Stimulated activated CD8-positive, alpha-beta memory T cell treated with anti-CD3 and anti-CD28 coated beads, Interleukin-12 subunit alpha, Interleukin-12 subunit beta, amount 100 ng/mL, for 1 hour (primary cell): ENCODE measurements around the gene MRPL52.
"Not testable (repeated sequence)": the region's sequence is repeated elsewhere in the genome, so short reads cannot be mapped to it uniquely, and the experiment has no call there.

ENCODE experiments used
- DNase-seq: peaks from one replicate; pipeline ENCODE4 v3.0.0-alpha.2; 2020; ENCODE audit warnings: low read depth

MRPL52 gene

GRCh38 chr14:22839159-22839779, 9.6 kb downstream of the MRPL52 start:
- DNase-seq: no peak

DNA sequence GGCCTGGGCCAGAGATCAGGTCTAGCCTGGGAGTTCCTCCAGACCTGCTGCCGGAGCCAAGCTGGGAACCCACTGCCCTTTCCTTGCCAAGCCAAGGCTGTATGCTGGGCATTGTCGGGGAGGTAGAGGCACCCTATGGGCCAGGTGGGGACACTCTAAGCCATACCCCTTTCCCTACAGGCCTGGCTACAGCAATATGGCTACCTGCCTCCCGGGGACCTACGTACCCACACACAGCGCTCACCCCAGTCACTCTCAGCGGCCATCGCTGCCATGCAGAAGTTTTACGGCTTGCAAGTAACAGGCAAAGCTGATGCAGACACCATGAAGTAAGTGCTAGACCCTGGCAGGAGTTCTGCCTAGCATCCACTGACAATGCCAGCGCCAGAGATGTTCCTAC, 11.6 kb downstream of the MRPL52 start:
- DNase-seq: no peak

- no peak for DNase-seq
These were observed 12.1 kb downstream of the MRPL52 start for GRCh38 chr14:22841769-22842168.

DNA sequence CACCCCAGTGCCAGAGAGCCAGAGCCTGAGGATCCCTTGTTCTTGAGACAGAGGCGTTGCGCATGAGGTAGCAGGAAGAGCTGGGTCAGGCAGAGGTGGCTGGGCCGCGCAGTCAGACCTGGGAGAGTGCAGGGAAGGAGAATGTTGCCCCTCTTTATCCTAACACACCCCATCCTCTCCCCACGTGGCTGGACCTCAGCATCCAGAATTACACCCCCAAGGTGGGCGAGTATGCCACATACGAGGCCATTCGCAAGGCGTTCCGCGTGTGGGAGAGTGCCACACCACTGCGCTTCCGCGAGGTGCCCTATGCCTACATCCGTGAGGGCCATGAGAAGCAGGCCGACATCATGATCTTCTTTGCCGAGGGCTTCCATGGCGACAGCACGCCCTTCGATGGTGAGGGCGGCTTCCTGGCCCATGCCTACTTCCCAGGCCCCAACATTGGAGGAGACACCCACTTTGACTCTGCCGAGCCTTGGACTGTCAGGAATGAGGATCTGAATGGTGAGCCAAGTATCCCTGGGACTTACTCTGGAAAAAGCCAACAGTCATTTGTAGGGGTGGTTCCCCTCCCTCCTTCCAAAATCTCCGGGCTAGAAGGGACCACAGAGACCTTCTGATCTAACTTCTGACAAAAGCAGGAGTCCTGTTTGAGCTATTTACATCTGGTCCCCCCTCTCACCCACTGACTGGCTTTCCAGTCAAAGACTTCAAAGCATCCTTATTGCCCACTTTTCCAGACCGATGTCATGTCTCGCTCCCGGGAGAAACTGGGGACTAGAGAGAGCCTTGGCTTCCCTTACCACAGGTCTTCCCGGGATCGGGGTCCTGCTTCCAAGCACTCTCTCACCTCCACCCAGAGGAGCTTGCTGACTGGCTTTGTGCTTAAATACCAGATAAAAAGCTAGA, 12.8 kb downstream of the MRPL52 start:
- DNase-seq: no peak

GRCh38 chr14:22843123-22843925, 13.6 kb downstream of the MRPL52 start:
- no peak for DNase-seq

- DNase-seq: no peak
These were observed 14.8 kb downstream of the MRPL52 start for GRCh38 chr14:22844221-22845102.

- no peak for DNase-seq
These were observed 15.4 kb downstream of the MRPL52 start for GRCh38 chr14:22845103-22845394.

DNA sequence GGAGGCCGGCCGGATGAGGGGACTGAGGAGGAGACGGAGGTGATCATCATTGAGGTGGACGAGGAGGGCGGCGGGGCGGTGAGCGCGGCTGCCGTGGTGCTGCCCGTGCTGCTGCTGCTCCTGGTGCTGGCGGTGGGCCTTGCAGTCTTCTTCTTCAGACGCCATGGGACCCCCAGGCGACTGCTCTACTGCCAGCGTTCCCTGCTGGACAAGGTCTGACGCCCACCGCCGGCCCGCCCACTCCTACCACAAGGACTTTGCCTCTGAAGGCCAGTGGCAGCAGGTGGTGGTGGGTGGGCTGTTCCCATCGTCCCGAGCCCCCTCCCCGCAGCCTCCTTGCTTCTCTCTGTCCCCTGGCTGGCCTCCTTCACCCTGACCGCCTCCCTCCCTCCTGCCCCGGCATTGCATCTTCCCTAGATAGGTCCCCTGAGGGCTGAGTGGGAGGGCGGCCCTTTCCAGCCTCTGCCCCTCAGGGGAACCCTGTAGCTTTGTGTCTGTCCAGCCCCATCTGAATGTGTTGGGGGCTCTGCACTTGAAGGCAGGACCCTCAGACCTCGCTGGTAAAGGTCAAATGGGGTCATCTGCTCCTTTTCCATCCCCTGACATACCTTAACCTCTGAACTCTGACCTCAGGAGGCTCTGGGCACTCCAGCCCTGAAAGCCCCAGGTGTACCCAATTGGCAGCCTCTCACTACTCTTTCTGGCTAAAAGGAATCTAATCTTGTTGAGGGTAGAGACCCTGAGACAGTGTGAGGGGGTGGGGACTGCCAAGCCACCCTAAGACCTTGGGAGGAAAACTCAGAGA, 16.3 kb downstream of the MRPL52 start:
- DNase-seq: no peak

DNA sequence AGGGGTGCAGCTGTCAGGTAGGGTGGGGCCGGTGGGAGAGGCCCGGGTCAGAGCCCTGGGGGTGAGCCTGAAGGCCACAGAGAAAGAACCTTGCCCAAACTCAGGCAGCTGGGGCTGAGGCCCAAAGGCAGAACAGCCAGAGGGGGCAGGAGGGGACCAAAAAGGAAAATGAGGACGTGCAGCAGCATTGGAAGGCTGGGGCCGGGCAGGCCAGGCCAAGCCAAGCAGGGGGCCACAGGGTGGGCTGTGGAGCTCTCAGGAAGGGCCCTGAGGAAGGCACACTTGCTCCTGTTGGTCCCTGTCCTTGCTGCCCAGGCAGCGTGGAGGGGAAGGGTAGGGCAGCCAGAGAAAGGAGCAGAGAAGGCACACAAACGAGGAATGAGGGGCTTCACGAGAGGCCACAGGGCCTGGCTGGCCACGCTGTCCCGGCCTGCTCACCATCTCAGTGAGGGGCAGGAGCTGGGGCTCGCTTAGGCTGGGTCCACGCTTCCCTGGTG, 17.2 kb downstream of the MRPL52 start:
- DNase-seq: no peak

DNA sequence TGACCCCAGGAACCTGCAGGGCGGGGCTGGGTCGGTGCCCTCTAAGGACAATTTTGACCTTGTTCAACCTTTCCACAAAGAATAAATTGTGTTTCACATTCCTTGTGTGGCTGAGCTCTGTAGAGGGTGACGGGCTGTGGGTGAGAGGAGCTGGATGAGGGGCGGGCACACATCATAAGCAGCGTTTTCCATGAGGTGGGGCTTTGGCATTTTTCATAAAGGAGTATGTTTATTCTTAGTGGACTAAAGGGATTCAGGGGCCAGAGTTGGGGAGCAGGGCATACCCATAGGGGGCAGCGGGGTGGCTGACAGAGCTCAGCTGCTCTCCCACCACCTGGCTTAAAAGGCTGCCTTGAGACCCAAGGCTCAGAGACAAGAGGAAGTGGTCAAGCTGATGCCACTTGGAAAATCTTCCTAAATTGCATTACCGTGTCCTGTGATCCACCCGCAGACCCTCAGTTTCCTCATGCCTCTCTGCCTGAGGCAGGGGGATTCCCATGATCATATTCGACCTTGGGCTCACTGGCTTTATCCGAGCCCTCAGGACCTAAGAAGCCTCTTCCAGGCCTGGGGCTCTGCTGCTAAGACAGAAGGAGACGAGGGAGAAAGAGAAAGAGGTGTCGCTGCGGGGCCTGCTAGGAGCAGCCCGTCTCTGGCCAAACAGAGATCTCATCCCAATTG, 18.1 kb downstream of the MRPL52 start:
- no peak for DNase-seq

DNA sequence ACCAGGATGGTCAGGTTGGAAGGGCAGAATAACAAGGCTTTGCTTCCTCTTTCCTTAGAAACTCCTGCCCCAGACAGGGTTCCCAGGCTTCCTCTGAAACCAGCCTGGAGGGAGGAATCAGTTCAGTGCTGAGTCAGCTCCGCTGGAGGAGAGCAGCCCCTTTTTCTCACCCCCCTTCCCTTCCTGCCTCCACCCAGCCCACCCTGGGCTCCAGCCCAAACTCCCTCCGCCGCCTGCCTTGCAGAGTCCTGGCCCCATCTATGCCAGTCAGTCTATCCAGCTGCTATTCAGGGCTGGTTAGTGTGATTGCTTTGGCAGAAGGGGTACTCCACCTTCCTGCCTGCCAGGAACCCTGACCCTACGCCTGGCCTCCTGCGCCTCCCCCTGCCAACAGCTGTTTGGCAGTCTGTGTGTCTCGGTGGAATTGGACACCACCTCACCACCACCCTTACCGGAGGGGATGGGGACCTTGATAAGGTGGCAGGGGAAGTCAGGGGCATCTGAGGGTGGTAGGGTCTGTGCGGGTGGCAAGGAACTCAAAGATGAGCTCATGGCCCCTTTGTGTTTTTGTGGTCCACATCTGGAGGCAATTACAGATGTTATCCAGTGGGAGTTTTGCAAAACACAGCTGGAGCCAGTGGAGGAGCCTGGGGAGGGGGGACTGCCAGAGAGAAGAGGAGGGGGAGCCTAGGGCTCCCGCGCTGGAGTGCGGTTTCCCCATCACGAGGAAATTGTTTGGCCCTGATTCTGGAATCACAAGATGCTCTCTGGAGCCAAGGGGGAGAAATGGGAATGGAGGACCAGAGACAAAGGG, 18.9 kb downstream of the MRPL52 start:
- DNase-seq: no peak

- no peak for DNase-seq
These were observed 19.6 kb downstream of the MRPL52 start for GRCh38 chr14:22849212-22849819.

GRCh38 chr14:22850944-22851764, 21.5 kb downstream of the MRPL52 start:
- DNase-seq: no peak

DNA sequence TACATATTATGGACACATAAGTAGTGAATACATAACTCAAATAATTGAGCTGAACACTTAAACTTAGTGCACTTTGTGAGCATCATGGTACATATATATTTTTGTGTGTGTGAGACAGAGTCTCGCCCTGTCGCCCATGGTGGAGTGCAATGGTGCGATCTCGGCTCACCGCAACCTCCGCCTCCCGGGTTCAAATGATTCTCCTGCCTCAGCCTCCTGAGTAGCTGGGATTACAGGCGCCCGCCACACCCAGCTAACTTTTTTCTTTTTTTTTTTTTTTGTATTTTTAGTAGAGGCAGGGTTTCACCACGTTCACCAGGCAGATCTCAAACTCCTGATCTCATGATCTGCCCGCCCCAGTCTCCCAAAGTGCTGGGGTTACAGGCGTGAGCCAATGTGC, 22.5 kb downstream of the MRPL52 start:
- DNase-seq: not testable (repeated sequence)

- no peak for DNase-seq
These were observed 22.9 kb downstream of the MRPL52 start for GRCh38 chr14:22852599-22852939.

DNA sequence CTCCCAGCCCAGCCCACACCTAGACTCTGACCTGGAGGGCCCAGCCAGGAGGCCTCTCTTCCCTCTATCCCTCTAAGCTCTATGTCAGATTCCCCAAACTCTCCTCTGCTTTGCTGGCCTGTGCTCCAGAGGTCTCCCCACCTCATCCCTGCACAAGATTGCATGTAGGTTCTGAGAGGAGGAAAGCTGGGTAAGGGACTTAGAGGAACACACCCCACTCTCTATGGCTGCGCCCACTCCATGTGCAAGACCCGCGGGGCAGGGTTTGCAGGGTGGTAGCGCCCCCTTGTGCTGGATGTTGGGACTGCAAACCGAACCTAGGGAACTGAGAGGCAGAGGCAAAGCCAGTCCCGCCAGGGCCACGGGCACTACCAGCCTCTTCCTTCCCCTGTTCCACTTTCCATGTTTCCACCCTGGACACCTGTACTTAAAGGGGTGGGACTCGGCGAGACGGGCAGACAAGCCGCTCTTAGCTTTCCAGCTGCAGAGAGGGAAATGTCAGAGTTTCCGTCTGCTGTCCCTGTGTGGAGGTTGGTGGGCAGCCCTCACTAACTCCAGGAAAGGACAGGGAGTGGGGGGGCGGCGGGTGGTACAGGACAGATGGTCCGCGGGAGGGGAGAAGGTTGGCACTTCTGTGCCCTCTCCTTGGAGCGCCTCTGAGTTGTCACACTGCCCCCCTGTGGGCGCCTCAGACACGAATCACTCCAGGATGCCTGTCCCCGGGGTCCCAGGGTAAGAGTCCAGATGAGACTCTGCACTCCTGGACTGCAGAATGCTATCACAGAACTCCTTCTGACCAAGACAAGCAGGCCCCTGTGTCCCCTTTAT, 23.5 kb downstream of the MRPL52 start:
- peak; percentile 87 for DNase-seq

DNA sequence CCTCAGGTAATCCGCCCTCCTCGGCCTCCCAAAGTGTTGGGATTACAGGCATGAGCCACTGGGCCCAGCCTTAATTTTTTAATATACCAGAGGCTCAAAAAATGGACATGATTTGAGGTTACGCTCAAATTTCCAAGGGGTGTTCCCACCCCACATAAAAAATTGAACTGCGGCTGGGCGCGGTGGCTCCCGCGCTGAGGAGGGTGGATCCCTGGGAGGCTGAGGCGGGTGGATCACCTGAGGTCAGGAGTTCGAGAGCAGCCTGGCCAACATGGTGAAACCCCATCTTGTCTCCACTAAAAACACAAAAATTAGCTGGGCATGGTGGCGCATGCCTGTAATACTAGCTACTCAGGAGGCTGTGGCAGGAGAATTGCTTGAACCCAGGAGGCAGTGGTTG, 24.6 kb downstream of the MRPL52 start:
- not testable (repeated sequence) for DNase-seq
